ENCODE measurements around the gene RAB3GAP1.

GRCh38 chr2:135094508-135094907 lies 42.4 kb downstream of the RAB3GAP1 start:
- no peak for TF ChIP-seq CTCF (IDR thresholded peaks at IDR 0.05)
- TF ChIP-seq POLR2AphosphoS5 (IDR thresholded peaks at IDR 0.05; ENCODE audit: low read depth, low read length) = no peak
- no peak for TF ChIP-seq SIN3A (IDR thresholded peaks at IDR 0.05; ENCODE audit: borderline replicate concordance, insufficient read depth, low read depth, low read length)
- no peak for TF ChIP-seq TCF7L2 (IDR thresholded peaks at IDR 0.05; ENCODE audit: low read depth, low read length)
